Prostate gland (tissue), 2 donors: ENCODE results near the gene PDE4D.

Source experiments
- CTCF ChIP-seq, 4 experiments: fragments of 200-600 bp in 2 of 4; fragments of 450-650 bp in 2 of 4; sonication (generic) in 2 of 4; IDR thresholded peaks; 1 replicate in 3 of 4; 2 replicates in 1 of 4; pipeline ENCODE4 v1.5.1; 2016 to 2019; ENCODE audit warnings: antibody characterized with exemption in 4 of 4, mild to moderate bottlenecking in 2 of 4, moderate library complexity in 2 of 4
- POLR2A ChIP-seq: fragments of 450-650 bp; IDR thresholded peaks from one replicate; pipeline ENCODE4 v1.6.1; 2016; ENCODE audit warnings: antibody characterized with exemption, mild to moderate bottlenecking

GRCh38 chr5:59182760-59183159 lies 710.8 kb downstream of the PDE4D start:
- no peak for TF ChIP-seq POLR2A
- TF ChIP-seq CTCF (IDR thresholded peaks at IDR 0.05), result no peak
